Measurements from ENCODE around the gene CPD. TPM values are rescaled to one million over a fixed set of nuclear protein-coding genes. Genes with fewer than 3 reads are reported as not detected.
A peak's percentile ranks its signal among the peaks of the same experiment; 100 is the strongest.

Gene CPD
- total and polyA plus RNA-seq, 9 of the 15 experiments (the other 6 are each of a cell fraction or from before 2014, with no cell fraction given) = 4.5 to 24.4 (median 20.4) TPM

GRCh38 chr17:30475206-30475605 lies 96.5 kb downstream of the CPD start (continued):
- TF ChIP-seq ZNF239 (CRISPR knock-in tag; IDR thresholded peaks at IDR 0.05) = no peak
- no peak for TF ChIP-seq PHF8 (IDR thresholded peaks at IDR 0.05; ENCODE audit: borderline replicate concordance, low read length)
- TF ChIP-seq CGGBP1 (CRISPR knock-in tag; IDR thresholded peaks at IDR 0.05) = no peak

- peaks cover 0 to 16% of the 10 kb centered on the region in 2 experiments; a peak in 3 of 5 replicates for H3K4me1 ChIP-seq (replicated peaks in 1 of 2; ENCODE audit: control insufficient read depth in 2 of 2, insufficient read depth in 2 of 2, low read length in 2 of 2)
- no peaks in the 10 kb centered on the region for H3K9me3 ChIP-seq (replicated peaks; ENCODE audit: control insufficient read depth, insufficient read depth, low read depth, low read length)
- CTCF ChIA-PET (ENCODE audit: low intra/inter-chr PET ratio) = interaction anchor here (0.5 to 1.6 kb wide), 2 partner anchors 140 to 491 kb away, joined by 3 to 5 read pairs; no protein-coding TSS in a partner anchor
- H3K27me3 ChIP-seq (ENCODE audit: control insufficient read depth in 2 of 2, insufficient read depth in 2 of 2, low read length in 2 of 2) = no peaks in the 10 kb centered on the region
- DNase-seq (ENCODE audit: extremely low read depth in 1 of 4, low spot score in 3 of 4) (peak; percentile 31 to 60 (median 39)), ATAC-seq (peak; percentile 70), FAIRE-seq (no peak)
- 2% methylated on average over 7 of the region's 7 CpGs for WGBS (ENCODE audit: insufficient coverage, low coverage, missing lambda C conversion rate)
- H3K79me2 ChIP-seq (ENCODE audit: control insufficient read depth, insufficient read depth, low read length) = peaks cover 26% of the 10 kb centered on the region
- peak overlapping the region; percentile 98; a peak in 3 of 4 replicates for H3K9ac ChIP-seq (ENCODE audit: insufficient read depth in 1 of 2, low read depth in 2 of 2, low read length in 2 of 2)
- POLR2A ChIA-PET = interaction anchor here (0.7 to 1.4 kb wide), 8 partner anchors 9 to 207 kb away, joined by 3 to 8 read pairs (median 3); no protein-coding TSS in a partner anchor
- BruUV-seq (replicated peaks) = TSS peak; percentile 95
- in situ Hi-C loops (cut with MboI) = no loop called here
- no peaks in the 10 kb centered on the region for H4K20me1 ChIP-seq (replicated peaks; ENCODE audit: control insufficient read depth, insufficient read depth, low read length)
- no peaks in the 10 kb centered on the region for H3K9me1 ChIP-seq (ENCODE audit: control insufficient read depth, insufficient read depth, low read length)
- peak overlapping the region; percentile 91 for H3K4me3 ChIP-seq
- peaks cover 28% of the 10 kb centered on the region for H3K36me3 ChIP-seq (ENCODE audit: control insufficient read depth, insufficient read depth, low read length)
- peak overlapping the region; percentile 98 for H2AFZ ChIP-seq (ENCODE audit: low read depth, low read length)
- peak overlapping the region; percentile 93 for H3K4me2 ChIP-seq (ENCODE audit: insufficient read depth, low read length)
- intact Hi-C loops (cut with micrococcal nuclease) = loop anchor here (5.0 kb wide), 1 partner anchor 134 kb away; no protein-coding TSS in a partner anchor
- H3K27ac ChIP-seq (ENCODE audit: extremely low read depth, low read depth, low read length) = peak overlapping the region; percentile 92
- TF ChIP-seq HDGF (IDR thresholded peaks at IDR 0.05) (0 out of 2 replicates have a peak, but pooled peaks have one; percentile 61), JUND (IDR thresholded peaks at IDR 0.05; ENCODE audit: borderline replicate concordance, low read depth, low read length) (no peak), JUND (tag; IDR thresholded peaks at IDR 0.05; ENCODE audit: borderline replicate concordance, low read depth, low read length) (peak; percentile 36; the same call in 1 of the 3 replicates), ELF4 (CRISPR knock-in tag; IDR thresholded peaks at IDR 0.05) (peak; percentile 70; the same call in 1 of the 2 replicates), FOXM1 (IDR thresholded peaks at IDR 0.05; ENCODE audit: low read depth) (no peak), FOXM1 (CRISPR knock-in tag; IDR thresholded peaks at IDR 0.05; ENCODE audit: low read depth) (no peak), TRIM24 (IDR thresholded peaks at IDR 0.05) (0 out of 4 replicates have a peak, but pooled peaks of 1 of the 2 experiments have one; percentile 27), EHMT2 (IDR thresholded peaks at IDR 0.05) (peak; percentile 35; the same call in 1 of the 2 replicates), MTA1 (IDR thresholded peaks at IDR 0.05; ENCODE audit: borderline replicate concordance) (peak; percentile 72; the same call in 1 of the 2 replicates), BCOR (IDR thresholded peaks at IDR 0.05) (0 out of 2 replicates have a peak, but pooled peaks have one; percentile 5), ARID3A (IDR thresholded peaks at IDR 0.05; ENCODE audit: borderline replicate concordance, low read depth, low read length) (0 out of 2 replicates have a peak, but pooled peaks have one; percentile 14), ARID1B (IDR thresholded peaks at IDR 0.05) (peak; percentile 41; the same call in 1 of the 2 replicates), TAL1 (IDR thresholded peaks at IDR 0.05) (0 out of 2 replicates have a peak, but pooled peaks have one; percentile 20), DPF2 (IDR thresholded peaks at IDR 0.05) (peak; percentile 45; the same call in 1 of the 2 replicates), SMARCE1 (IDR thresholded peaks at IDR 0.05) (peak; percentile 57), DMBX1 (CRISPR knock-in tag; IDR thresholded peaks at IDR 0.05; ENCODE audit: borderline replicate concordance) (no peak), ZFPM2 (CRISPR knock-in tag; IDR thresholded peaks at IDR 0.05) (no peak)
- TF ChIP-seq, protein P1, sequence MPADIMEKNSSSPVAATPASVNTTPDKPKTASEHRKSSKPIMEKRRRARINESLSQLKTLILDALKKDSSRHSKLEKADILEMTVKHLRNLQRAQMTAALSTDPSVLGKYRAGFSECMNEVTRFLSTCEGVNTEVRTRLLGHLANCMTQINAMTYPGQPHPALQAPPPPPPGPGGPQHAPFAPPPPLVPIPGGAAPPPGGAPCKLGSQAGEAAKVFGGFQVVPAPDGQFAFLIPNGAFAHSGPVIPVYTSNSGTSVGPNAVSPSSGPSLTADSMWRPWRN (IDR thresholded peaks at IDR 0.05; ENCODE audit: low read depth) = peak; percentile 55; the same call in 1 of the 2 replicates
Observed at GRCh38 chr17:30476726-30477082, 98.0 kb downstream of the CPD start.
